ENCODE results near the gene TMEM132D.

TMEM132D gene

DNA sequence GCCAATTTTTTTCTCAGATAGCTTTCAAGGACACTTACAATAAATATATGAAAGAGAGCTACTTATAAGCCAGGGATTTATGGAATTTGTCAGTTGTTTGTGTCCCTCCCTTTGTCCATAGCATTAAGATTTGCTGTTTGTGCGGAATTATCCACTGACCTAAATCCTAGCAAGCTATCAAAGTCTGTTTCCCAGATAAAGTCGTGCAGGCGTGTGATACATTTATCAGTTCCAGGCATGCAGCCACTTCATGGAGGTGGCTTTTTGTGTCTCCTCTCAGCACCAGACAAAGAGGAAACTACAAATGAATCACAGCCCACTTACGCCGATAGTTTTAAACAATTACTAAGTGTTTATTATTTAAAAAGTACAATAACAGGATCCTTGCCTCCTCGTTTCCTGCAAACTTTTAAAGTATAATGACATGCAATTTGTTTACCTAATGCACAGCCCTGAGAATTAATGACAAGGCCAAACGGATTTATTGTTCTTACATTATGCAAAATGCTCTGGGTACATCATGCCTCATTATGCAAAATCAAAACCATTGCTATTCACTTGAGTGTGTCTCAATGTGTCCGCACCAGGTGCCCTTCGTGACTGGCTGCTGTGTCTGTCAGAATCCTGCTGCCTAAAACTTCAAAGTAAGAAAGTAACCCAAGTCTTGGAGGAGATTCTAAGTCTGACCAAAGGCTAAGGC, 627.3 kb downstream of the TMEM132D start:
- no peak overlapping the region for H3K4me3 ChIP-seq (ENCODE audit: control insufficient read depth, low read depth, low read length)
- no peak for DNase-seq (ENCODE audit: low read depth)
- TF ChIP-seq, protein P1, sequence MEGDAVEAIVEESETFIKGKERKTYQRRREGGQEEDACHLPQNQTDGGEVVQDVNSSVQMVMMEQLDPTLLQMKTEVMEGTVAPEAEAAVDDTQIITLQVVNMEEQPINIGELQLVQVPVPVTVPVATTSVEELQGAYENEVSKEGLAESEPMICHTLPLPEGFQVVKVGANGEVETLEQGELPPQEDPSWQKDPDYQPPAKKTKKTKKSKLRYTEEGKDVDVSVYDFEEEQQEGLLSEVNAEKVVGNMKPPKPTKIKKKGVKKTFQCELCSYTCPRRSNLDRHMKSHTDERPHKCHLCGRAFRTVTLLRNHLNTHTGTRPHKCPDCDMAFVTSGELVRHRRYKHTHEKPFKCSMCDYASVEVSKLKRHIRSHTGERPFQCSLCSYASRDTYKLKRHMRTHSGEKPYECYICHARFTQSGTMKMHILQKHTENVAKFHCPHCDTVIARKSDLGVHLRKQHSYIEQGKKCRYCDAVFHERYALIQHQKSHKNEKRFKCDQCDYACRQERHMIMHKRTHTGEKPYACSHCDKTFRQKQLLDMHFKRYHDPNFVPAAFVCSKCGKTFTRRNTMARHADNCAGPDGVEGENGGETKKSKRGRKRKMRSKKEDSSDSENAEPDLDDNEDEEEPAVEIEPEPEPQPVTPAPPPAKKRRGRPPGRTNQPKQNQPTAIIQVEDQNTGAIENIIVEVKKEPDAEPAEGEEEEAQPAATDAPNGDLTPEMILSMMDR (conservative IDR thresholded peaks at IDR 0.05; ENCODE audit: control insufficient read depth, insufficient read depth, low read depth, low read length) = no peak

DNA sequence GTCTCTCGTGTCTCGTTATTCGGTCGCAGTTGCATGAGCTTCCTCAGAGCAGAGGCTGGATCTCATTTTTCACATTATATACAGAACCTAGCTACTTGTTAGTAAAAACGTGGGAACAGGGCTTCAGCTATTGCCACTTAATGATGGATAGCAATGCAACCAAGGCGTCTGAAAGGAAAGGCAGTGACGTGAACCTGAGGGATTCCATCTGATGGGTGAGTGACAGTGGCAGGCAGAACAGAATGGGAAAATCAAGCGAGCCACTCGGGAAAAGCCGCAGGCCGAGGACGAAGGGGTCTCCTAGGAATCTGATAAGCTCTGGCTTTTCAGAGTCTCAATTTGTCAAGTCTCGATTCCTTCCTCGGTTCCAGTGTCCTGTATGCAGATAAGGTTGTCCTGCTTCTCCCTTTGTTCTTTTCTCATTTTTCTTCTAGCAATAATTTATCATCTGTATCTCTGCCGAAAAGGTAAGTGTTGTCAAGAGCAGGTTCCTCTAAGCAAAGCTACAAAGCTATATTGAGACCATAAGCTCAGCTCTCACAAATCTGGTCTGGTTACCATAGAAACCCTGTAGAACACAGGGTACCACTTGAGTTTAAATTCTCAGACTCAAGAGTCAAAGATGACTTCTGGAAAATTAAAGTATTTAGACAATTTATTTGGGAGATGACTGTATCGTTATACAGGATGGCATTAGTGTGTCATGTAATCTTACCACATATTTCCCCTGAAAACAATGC, 633.9 kb downstream of the TMEM132D start:
- DNase-seq (ENCODE audit: low read depth) = no peak
- no peak overlapping the region for H3K4me3 ChIP-seq (ENCODE audit: control insufficient read depth, low read depth, low read length)
- TF ChIP-seq, protein P1 (conservative IDR thresholded peaks at IDR 0.05; ENCODE audit: control insufficient read depth, insufficient read depth, low read depth, low read length) = no peak

DNA sequence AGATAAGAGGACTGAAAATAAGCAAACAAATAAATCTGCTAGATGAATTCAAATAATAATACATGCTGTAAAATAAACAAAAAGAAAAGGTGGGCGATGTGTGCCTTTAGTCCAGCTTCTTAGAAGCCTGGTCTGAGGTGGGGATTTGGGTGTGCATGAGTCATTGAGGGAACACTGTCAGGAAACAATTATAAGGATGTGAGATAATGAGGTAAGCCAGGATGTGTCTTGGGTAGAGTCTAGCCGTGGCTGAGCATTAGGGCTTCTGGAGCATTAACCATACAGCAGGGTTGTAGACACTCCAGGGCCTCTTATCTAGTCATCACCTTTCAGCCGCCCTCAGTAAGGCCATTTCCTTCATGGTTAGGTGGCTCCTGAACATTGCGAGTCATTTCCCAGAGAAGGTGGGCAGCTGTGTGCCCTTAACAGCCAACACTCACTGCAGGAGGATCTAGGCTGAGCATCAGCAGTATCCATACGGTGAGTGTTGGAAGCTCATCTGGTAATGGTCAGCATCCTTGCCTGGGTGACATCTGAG, 645.0 kb downstream of the TMEM132D start:
- TF ChIP-seq, protein P1 (conservative IDR thresholded peaks at IDR 0.05; ENCODE audit: control insufficient read depth, insufficient read depth, low read depth, low read length) = no peak
- no peak for DNase-seq (ENCODE audit: low read depth)
- no peak overlapping the region for H3K4me3 ChIP-seq (ENCODE audit: control insufficient read depth, low read depth, low read length)

DNA sequence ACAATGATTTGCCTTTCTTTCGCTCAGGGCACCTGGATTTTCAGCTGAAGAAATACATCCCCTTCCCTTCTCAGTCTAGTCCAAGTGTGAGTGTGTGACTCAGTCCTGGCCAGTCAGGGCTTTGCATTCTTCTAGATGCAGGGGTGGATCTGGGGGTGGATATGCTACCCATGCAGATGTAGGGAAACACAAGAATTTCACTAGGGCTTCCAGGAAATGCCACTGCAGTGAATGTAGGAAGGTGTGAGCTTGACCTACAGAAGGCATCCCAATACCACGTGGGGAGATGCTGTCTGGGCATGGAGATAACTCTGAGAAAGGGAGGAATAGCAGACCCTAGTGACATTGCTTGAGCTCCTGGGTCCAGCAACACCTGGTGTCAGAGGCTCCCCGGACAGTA, 646.3 kb downstream of the TMEM132D start:
- TF ChIP-seq, protein P1 (conservative IDR thresholded peaks at IDR 0.05; ENCODE audit: control insufficient read depth, insufficient read depth, low read depth, low read length) = no peak
- no peak overlapping the region for H3K4me3 ChIP-seq (ENCODE audit: control insufficient read depth, low read depth, low read length)
- no peak for DNase-seq (ENCODE audit: low read depth)

DNA sequence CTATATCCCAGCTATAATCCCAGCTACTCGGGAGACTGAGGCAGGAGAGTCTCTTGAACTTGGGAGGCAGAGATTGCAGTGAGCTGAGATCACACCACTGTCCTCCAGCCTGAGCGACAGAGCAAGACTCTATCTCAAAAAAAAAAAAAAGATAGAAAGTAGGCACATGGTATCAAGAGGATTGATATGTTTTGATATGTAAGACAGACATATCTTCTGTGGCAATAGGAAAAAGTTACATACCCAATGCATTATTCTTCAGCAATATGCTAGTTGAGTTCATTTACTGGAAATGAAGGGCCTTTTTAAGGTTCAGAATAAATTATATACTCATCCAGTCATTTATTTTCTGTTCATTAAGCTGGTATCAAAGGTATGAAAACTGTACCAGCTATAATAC, 657.2 kb downstream of the TMEM132D start:
- H3K4me3 ChIP-seq (ENCODE audit: control insufficient read depth, low read depth, low read length) = no peak overlapping the region
- DNase-seq (ENCODE audit: low read depth) = no peak
- TF ChIP-seq, protein P1 (conservative IDR thresholded peaks at IDR 0.05; ENCODE audit: control insufficient read depth, insufficient read depth, low read depth, low read length) = no peak

DNA sequence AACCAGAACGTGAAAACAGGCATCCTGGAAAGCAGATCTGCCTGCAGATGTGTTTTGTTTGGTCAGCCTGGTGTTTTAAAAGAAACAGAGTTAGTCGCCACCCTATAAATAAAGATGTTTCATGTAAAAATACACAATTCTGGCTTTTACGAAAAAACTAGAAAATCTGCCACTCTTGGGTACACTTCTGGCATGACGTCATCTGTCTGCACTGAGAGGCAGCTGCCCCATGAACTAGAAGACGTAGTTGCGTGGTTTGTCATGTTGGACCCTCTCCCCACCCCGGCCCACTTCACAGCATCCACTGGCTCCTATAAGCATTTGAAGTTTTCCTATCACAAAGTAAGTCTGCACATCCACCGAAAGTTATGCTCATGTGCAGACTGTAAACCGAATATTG, 658.1 kb downstream of the TMEM132D start:
- TF ChIP-seq, protein P1 (conservative IDR thresholded peaks at IDR 0.05; ENCODE audit: control insufficient read depth, insufficient read depth, low read depth, low read length) = no peak
- DNase-seq (ENCODE audit: low read depth) = no peak
- H3K4me3 ChIP-seq (ENCODE audit: control insufficient read depth, low read depth, low read length) = no peak overlapping the region

All from fibroblast of mammary gland (primary cell).